ENCODE measurements around the gene NKX1-2.

DNA sequence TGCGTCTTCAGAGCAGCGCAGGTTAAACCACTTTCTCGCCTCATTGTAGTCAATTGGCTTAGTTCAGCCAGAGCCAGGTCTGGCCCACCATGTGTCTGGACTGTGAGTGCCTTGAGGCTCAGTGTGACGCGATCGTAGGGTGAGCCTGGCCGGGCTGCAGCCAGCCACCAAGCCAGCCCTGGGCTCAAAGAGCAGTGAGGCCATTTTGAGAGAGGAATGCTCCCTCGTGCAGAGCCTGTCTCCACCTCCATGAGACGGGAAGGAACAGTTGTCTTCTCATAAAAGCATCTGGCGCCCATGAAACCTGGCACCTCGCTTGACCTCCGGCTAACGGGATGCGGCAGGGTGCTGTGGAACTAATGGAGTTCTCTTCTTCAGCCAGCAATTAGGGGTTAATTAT is 46.3 kb upstream of the NKX1-2 start:
- no peak for TF ChIP-seq POLR2AphosphoS5 (IDR thresholded peaks at IDR 0.05)
- TF ChIP-seq, protein P1, sequence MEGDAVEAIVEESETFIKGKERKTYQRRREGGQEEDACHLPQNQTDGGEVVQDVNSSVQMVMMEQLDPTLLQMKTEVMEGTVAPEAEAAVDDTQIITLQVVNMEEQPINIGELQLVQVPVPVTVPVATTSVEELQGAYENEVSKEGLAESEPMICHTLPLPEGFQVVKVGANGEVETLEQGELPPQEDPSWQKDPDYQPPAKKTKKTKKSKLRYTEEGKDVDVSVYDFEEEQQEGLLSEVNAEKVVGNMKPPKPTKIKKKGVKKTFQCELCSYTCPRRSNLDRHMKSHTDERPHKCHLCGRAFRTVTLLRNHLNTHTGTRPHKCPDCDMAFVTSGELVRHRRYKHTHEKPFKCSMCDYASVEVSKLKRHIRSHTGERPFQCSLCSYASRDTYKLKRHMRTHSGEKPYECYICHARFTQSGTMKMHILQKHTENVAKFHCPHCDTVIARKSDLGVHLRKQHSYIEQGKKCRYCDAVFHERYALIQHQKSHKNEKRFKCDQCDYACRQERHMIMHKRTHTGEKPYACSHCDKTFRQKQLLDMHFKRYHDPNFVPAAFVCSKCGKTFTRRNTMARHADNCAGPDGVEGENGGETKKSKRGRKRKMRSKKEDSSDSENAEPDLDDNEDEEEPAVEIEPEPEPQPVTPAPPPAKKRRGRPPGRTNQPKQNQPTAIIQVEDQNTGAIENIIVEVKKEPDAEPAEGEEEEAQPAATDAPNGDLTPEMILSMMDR (IDR thresholded peaks at IDR 0.05): no peak

Data from upper lobe of left lung (tissue), 4 donors.